Esophagus squamous epithelium (tissue), 5 donors: ENCODE results near the gene NRXN3. TPM values are rescaled to one million over a fixed set of nuclear protein-coding genes. Genes with fewer than 3 reads are reported as not detected.

ENCODE experiments used
- DNase-seq: peaks from one replicate; lab custom pipeline; 2025; lab: John Stamatoyannopoulos, UW
- H3K27ac ChIP-seq, 4 donors: fragments of 200-600 bp; sonication (generic); one replicate each; pipeline ENCODE4 v1.5.1; 2016 to 2019; ENCODE audit warnings: mild to moderate bottlenecking in 1 of 4
- H3K27me3 ChIP-seq, 4 donors: fragments of 200-600 bp; sonication (generic); 1 replicate in 3 of 4; 2 replicates in 1 of 4; pipeline versions ENCODE4 v1.5.1 to v1.6.0; 2017 to 2021; ENCODE audit warnings: antibody characterized with exemption in 1 of 4
- H3K36me3 ChIP-seq, 3 donors: fragments of 200-600 bp; sonication (generic); one replicate each; pipeline ENCODE4 v1.5.1; 2016 to 2019
- H3K4me1 ChIP-seq, 3 donors: fragments of 200-600 bp; sonication (generic); one replicate each; pipeline ENCODE4 v1.5.1; 2017 to 2019
- H3K4me3 ChIP-seq, 4 donors: fragments of 200-600 bp; sonication (generic); 1 replicate in 3 of 4; 2 replicates in 1 of 4; pipeline ENCODE4 v1.5.1; 2016 to 2019; ENCODE audit warnings: mild to moderate bottlenecking in 2 of 4, moderate library complexity in 1 of 4
- H3K9me3 ChIP-seq, 3 donors: fragments of 200-600 bp; sonication (generic); one replicate each; pipeline ENCODE4 v1.5.1; 2016 to 2019
- POLR2A ChIP-seq, 4 donors: fragments of 450-650 bp; IDR thresholded peaks; one replicate each; pipeline ENCODE4 v1.6.1; 2017; ENCODE audit warnings: antibody characterized with exemption in 4 of 4, mild to moderate bottlenecking in 4 of 4, moderate library complexity in 3 of 4
- WGBS, 2 donors: methylation state at CpG; one replicate each; pipeline ENCODE4 v1.1.5; 2018; 5-methylcytosine and 5-hydroxymethylcytosine counted together
- intact Hi-C: fragments of 100-400 bp; cut with DNase I; formaldehyde crosslinking; loops from one replicate; pipeline ENCODE4 v1.15.0; 2022
- total RNA-seq, 4 donors: library from RNA; depleted of rRNA; stranded (reverse); fragments of >200 nt; gene quantifications; one replicate each; pipeline ENCODE4 v1.1.0, GENCODE V29; 2016
- TF ChIP-seq, protein P1 (sequence below), 6 experiments: fragments of 450-650 bp in 4 of 6; fragments of 200-600 bp in 2 of 6; sonication (generic) in 2 of 6; IDR thresholded peaks; one replicate each; pipeline ENCODE4 v1.5.1; 2016 to 2019; ENCODE audit warnings: antibody characterized with exemption in 6 of 6, mild to moderate bottlenecking in 4 of 6, moderate library complexity in 4 of 6
- donor health status: DM: yes; HTN: yes; CAD: no.

The NRXN3 gene
- total RNA-seq, 4 donors from 2014 or later, result 0.30 to 15.8 (median 1.5) TPM

DNA sequence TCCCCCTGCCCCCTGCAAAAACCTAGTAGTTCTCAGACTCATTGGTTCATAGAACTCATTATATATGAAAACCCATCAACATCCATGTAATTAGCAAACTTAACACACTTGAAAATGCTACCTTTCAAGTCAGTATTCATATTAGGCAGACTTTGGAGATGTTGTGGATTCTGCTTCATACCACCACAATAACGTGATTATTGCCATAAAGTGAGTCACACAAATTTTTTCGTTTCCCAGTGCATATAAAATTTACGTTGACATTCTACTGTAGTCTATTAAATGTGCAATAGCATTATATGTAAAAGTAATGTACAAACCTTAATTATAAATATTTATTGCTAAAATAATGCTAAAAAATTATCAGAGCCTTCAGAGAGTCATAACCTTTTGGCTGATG is 1387.1 kb downstream of the NRXN3 start:
- H3K27ac ChIP-seq, result no peak overlapping the region
- DNase-seq, result no peak
- intact Hi-C loops, result no loop called here
- no peaks in the 10 kb centered on the region for H3K36me3 ChIP-seq
- H3K27me3 ChIP-seq, result no peaks in the 10 kb centered on the region
- TF ChIP-seq POLR2A (IDR thresholded peaks at IDR 0.05), result no peak
- TF ChIP-seq, protein P1, sequence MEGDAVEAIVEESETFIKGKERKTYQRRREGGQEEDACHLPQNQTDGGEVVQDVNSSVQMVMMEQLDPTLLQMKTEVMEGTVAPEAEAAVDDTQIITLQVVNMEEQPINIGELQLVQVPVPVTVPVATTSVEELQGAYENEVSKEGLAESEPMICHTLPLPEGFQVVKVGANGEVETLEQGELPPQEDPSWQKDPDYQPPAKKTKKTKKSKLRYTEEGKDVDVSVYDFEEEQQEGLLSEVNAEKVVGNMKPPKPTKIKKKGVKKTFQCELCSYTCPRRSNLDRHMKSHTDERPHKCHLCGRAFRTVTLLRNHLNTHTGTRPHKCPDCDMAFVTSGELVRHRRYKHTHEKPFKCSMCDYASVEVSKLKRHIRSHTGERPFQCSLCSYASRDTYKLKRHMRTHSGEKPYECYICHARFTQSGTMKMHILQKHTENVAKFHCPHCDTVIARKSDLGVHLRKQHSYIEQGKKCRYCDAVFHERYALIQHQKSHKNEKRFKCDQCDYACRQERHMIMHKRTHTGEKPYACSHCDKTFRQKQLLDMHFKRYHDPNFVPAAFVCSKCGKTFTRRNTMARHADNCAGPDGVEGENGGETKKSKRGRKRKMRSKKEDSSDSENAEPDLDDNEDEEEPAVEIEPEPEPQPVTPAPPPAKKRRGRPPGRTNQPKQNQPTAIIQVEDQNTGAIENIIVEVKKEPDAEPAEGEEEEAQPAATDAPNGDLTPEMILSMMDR (IDR thresholded peaks at IDR 0.05), result no peak
- no peaks in the 10 kb centered on the region for H3K9me3 ChIP-seq
- WGBS, 2 donors, result 61 to 64% methylated on average over 3 of the region's 3 CpGs
- H3K4me3 ChIP-seq, result no peak overlapping the region
- no peaks in the 10 kb centered on the region for H3K4me1 ChIP-seq

DNA sequence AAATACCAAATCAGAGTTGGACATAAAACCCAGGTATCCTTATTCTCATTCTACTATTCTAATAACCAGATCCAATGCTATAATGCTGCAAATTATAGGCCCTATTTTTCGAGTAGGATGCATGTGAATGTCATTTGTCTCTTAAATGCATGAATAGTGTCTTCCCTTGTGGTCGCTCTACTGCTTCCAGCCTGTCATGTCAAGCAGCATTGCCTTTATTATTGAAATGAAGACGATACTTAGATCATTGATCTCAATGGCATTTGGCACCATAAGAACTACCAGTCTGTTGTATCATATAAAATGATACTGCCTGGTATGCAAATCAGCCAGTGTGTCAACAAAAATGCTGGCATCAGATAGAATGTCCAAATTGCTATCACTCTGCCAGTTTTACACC is 1392.0 kb downstream of the NRXN3 start:
- TF ChIP-seq, protein P1 (IDR thresholded peaks at IDR 0.05), result no peak
- no peak for TF ChIP-seq POLR2A (IDR thresholded peaks at IDR 0.05)
- no peaks in the 10 kb centered on the region for H3K4me1 ChIP-seq
- intact Hi-C loops, result no loop called here
- no peak overlapping the region for H3K4me3 ChIP-seq
- H3K27me3 ChIP-seq, result no peaks in the 10 kb centered on the region
- H3K36me3 ChIP-seq, result no peaks in the 10 kb centered on the region
- WGBS, 2 donors, result 71 to 76% methylated on average over 3 of the region's 3 CpGs
- no peak for DNase-seq
- no peak overlapping the region for H3K27ac ChIP-seq
- H3K9me3 ChIP-seq, result no peaks in the 10 kb centered on the region

- Histone ChIP-seq H3K4me1 (no peaks in the 10 kb centered on the region), H3K36me3 (no peaks in the 10 kb centered on the region), H3K27me3 (no peaks in the 10 kb centered on the region), H3K9me3 (no peaks in the 10 kb centered on the region), H3K27ac (no peak overlapping the region), H3K4me3 (no peak overlapping the region)
- no peak for DNase-seq
- no peak for TF ChIP-seq POLR2A (IDR thresholded peaks at IDR 0.05)
- TF ChIP-seq, protein P1 (IDR thresholded peaks at IDR 0.05), result no peak
- intact Hi-C loops, result no loop called here
- WGBS, 2 donors, result 83 to 91% methylated on average over 2 of the region's 2 CpGs
These were observed 1394.2 kb downstream of the NRXN3 start for GRCh38 chr14:79564371-79564770.

GRCh38 chr14:79567306-79567705 is 1397.1 kb downstream of the NRXN3 start:
- TF ChIP-seq, protein P1 (IDR thresholded peaks at IDR 0.05), result no peak
- no peak for TF ChIP-seq POLR2A (IDR thresholded peaks at IDR 0.05)
- no peaks in the 10 kb centered on the region for H3K4me1 ChIP-seq
- DNase-seq, result no peak
- no peaks in the 10 kb centered on the region for H3K36me3 ChIP-seq
- intact Hi-C loops, result no loop called here
- no peaks in the 10 kb centered on the region for H3K9me3 ChIP-seq
- 88 to 89% methylated on average over 5 of the region's 5 CpGs for WGBS, 2 donors
- H3K27ac ChIP-seq, result no peak overlapping the region
- H3K4me3 ChIP-seq, result no peak overlapping the region
- H3K27me3 ChIP-seq, result no peaks in the 10 kb centered on the region

- Histone ChIP-seq H3K36me3 (no peaks in the 10 kb centered on the region), H3K27ac (no peak overlapping the region), H3K9me3 (no peaks in the 10 kb centered on the region), H3K4me3 (no peak overlapping the region), H3K4me1 (no peaks in the 10 kb centered on the region), H3K27me3 (no peaks in the 10 kb centered on the region)
- no peak for DNase-seq
- TF ChIP-seq, protein P1 (IDR thresholded peaks at IDR 0.05), result no peak
- no peak for TF ChIP-seq POLR2A (IDR thresholded peaks at IDR 0.05)
- WGBS, 2 donors, result 74 to 78% methylated on average over 1 of the region's 1 CpG
- intact Hi-C loops, result no loop called here
These were observed 1398.4 kb downstream of the NRXN3 start for GRCh38 chr14:79568594-79568993.
